Activated T-helper 1 cell treated with Interleukin-2 at 50 U/mL for 16 hours (primary cell): Measurements from ENCODE around the gene CABP4.
"Not testable (repeated sequence)": the region's sequence is repeated elsewhere in the genome, so short reads cannot be mapped to it uniquely, and the experiment has no call there.

ENCODE experiments used
- DNase-seq: peaks from one replicate; pipeline ENCODE4 v3.0.0-alpha.2; 2020; ENCODE audit warnings: low read depth

CABP4 gene

DNA sequence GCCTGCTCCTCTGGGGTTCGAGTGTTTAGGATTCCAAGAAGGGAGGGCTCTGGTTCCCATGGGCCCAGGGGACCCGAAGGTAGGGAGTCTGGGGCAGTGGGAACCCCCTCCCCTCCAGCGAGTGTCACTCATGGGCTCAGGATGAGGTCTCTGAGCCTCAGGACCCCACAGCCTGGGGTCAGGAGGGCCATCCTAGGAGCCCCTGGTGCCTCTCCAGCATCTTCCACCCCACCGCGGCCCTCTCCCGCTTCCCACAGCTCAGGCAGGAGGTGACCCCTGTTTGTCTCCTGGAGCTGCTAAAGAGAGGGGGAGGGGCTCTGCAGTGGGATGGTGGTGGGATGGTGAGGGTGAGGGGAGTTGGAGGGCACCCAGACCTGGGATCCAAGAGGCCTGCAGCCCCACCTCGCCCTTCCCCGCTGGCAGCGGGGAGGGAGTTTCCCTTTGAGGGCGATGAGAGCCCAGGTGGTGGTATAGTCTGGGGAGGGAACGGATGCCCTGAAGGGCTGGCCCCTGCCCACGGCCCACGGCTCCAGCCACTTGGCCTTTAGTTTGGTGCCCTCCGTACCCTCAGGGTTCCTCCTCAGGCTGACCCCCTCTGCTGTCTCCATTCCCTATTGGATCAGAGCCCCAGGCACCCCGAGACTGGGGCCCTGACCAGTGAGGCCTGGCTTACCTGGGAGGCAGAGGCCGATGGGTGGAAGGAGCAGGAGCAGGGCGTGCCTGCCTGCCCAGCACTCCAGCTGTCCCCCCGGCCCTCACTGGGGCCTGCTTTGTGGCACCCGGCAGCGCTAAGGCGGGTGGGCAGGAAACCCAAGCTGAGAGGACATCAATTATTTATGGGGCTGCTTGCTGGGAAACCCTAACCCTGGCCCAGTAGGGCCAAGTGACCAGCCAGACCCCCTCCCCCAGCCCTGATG lies 1.1 kb upstream of the CABP4 start:
- no peak for DNase-seq

DNA sequence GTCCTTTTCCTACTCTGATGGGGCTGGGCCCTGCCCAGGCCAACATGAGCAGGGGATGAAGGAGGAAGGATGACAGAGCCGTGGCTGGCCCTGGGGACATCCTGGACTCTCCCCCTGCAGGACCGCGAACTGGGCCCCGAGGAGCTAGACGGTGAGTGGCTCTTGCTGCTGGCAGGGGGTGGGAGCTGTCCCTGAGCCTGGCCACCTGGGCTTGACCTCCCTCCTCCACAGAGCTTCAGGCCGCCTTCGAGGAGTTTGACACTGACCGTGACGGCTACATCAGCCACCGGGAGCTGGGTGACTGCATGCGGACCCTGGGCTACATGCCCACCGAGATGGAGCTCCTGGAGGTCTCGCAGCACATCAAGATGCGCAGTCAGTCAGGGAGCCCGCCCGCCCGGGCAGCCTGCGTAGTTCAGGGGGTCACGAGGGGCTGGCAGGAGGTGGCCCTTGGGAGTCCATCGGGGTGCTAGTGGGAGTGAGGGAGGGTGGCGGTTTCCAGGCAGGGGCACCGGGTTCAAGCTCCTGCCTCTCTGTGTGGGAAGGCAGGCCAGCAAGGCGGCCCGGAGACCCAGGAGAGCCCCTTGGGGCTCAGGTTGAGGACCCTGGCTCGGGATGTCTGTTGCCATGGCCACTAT lies 1.0 kb downstream of the CABP4 start:
- DNase-seq: no peak

DNA sequence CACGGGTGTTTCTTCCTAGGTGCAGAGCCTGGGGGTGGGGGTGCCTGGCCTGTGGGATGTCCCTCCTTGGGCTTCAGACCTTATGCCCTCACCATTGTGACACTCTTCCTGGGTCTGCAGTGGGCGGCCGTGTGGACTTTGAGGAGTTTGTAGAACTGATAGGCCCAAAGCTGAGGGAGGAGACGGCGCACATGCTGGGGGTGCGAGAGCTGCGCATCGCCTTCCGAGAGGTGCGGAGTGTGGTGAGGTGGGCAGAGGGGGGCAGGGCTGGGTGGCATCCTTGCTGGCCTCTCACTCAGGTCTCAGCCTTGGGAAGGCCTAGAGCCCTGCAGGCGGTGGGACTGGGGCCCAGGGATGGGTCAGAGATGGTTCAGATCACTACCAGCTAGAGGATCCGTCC lies 2.3 kb downstream of the CABP4 start:
- no peak for DNase-seq

- no peak for DNase-seq
Observed at GRCh38 chr11:67458266-67458665, 3.1 kb downstream of the CABP4 start.

GRCh38 chr11:67463186-67463585 lies 8.0 kb downstream of the CABP4 start:
- no peak for DNase-seq

- no peak for DNase-seq
Observed at GRCh38 chr11:67463680-67464410, 8.7 kb downstream of the CABP4 start.

DNA sequence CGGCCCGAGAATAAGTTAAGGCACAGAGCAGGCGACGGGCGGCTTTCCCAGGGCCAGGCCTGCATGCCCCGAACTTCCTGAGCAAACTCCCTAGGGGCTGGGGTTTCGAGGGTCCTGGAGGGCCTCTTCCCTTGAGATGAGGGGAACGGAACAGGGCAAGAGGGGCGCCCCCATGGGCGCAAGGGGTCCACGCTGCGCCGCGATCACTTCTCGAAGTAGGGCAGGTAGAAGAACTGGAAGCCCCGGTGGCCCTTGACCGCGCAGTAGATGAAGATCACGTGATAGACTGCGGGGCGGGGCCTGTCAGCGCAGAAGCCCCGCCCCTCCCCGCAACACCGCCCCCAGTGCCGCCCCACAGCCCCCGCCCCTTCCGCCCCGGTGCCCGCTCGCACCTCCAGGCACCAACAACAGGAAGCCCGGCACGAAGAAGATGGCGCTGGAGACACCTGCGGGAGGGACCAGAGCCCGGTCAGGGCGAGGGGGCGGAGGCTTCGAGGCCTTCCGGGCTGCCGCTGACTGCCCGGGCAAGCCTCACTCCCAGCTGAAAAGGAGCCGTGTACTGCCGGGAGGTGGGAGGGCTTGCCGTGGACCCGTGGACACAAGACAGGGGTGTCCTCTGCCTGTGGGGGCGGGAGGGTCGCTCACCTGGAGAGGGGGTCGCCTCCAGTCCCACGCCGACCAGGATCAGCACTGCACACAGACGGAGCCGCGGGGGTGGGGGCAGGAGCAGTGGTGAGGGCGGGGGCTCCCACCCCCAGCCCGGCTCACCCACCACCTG lies 9.4 kb downstream of the CABP4 start:
- DNase-seq: peak; percentile 90

- no peak for DNase-seq
Observed at GRCh38 chr11:67465189-67465510, 10.0 kb downstream of the CABP4 start.

DNA sequence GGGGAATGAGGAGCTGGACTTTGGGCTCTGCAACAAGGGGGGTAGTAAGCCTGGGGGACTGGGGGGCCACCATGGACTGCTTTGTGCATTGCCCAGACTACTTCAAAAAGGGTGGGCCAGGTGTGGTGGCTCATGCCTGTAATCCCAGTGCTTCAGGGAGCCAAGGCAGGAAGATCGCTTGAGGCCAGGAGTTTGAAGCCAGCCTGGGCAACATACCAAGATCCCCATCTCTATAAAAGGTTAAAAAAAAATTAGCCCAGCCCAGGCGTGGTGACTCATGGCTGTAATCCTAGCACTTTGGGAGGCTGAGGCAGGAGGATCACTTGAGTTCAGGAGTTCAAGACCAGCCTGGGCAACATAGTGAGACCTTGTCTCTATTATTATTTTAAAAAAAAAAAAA lies 10.4 kb downstream of the CABP4 start:
- DNase-seq: not testable (repeated sequence)

DNA sequence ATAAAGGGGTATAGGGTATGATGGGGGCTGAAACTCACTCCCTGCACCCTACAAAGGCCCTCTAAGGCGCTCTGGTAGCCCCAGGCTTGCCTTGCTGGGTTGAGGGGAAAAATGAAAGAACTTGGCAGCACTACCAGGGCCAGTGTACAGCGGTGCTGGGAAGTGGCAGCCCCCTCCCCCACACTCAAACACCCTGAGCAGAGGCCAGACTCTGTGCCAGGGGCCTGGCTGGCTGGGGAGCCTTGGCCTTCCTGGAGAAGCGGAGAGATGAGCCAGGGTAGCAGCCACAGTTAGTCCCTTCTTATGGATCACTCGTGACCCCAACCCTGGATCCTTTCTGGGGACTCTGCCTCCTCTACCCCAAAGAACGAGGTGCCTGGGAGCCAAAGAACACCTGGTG lies 11.2 kb downstream of the CABP4 start:
- no peak for DNase-seq

- DNase-seq: no peak
Observed at GRCh38 chr11:67466962-67467771, 12.0 kb downstream of the CABP4 start.

DNA sequence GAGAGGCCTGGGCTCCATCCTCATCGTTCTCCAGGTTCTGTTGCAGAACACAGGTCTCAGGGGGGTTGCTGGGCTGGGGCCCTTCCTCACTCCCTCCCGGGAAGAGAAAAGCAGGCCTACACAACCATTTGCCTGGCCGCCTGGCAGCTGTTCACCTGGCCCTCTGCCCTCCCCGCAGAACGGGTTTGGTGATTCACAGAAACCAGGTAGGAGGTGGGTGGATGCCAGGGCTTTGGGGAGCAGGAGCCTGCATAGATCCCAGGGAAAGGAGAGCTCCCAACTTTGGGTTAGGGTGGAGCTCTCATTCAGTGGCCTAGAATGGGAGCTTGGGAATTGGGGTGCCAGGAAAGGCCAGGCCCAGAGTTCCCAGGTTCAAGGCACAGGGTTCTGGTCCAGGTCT lies 12.9 kb downstream of the CABP4 start:
- no peak for DNase-seq

GRCh38 chr11:67468456-67468758 lies 13.3 kb downstream of the CABP4 start:
- DNase-seq: no peak

DNA sequence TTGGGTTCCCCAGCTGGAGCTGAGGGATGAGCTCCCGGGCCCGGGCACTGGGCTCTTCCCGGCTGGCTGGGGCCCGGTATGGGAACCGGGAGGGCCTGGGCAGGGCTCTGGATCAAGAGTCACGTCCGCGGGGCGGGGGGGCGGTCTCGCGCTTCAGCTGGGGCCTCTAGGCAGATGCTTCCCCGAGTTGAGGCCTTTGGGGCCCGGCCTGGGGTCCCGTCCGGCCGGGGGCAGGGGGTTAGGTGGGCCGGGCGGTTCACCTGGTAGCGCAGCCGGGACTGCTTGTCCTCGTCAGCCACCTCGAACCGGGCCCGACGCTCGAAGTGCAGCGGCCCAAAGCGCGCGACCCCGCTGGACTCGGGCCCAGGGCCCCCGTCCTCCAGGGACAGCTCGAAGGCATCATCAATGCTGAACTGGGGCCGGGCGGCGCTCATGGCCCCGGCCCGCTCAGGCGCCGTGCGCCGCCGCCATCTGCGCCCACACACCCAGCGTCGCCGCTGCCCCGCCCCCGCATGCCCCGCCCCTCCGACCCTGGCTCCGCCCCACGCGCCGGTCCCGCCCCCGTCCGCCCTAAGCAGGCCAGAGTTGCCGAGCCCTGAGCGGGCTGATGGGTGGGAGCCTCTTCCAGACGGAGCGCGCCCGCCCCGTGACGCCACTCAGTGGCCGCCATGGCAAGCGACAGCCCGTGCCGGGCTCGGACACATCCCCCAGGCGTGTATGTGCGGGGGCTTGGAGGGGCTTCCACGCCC lies 13.8 kb downstream of the CABP4 start, which contains the start of gene TMEM134:
Gene TMEM134, minus strand, starts transcription at position 493 of the 749 bp plus-strand sequence. Its CDS starts 59 bp downstream, at position 434.
- peak; percentile 91 for DNase-seq

DNA sequence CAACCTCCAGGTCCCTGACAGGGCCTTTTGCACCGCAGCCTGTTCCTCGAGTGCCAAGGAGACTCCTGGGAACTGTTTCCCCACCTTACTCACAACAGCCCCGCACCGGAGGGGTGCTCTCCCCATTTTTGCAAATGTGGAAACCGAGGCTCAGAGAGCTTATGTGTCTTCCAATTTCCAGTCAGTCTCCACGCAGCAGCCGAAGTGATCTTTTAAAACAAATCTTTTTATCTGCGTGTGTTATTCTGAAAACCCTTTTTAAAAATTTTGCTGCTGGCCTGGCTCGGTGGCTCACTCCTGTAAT lies 14.3 kb downstream of the CABP4 start:
- DNase-seq: no peak

GRCh38 chr11:67470337-67471002 lies 15.3 kb downstream of the CABP4 start:
- DNase-seq: no peak

DNA sequence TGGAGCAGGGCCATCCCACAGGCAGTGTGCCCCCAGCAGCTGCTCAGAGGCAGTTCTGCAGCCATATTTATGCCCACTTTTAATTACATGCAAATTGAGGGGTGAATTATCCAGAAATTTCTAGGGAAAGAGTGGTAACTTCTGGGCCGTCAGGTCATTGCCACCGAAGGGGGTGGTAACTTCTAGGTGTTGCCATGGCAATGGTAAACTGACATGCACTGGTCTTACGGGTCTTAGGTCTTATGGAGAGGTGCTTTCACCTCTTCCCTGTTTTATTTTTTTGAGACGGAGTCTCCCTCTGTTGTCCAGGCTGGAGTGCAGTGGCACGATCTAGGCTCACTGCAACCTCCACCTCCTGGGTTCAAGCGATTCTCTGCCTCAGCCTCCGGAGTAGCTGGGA lies 17.7 kb downstream of the CABP4 start:
- no peak for DNase-seq

- not testable (repeated sequence) for DNase-seq
Observed at GRCh38 chr11:67476692-67477091, 21.5 kb downstream of the CABP4 start.

DNA sequence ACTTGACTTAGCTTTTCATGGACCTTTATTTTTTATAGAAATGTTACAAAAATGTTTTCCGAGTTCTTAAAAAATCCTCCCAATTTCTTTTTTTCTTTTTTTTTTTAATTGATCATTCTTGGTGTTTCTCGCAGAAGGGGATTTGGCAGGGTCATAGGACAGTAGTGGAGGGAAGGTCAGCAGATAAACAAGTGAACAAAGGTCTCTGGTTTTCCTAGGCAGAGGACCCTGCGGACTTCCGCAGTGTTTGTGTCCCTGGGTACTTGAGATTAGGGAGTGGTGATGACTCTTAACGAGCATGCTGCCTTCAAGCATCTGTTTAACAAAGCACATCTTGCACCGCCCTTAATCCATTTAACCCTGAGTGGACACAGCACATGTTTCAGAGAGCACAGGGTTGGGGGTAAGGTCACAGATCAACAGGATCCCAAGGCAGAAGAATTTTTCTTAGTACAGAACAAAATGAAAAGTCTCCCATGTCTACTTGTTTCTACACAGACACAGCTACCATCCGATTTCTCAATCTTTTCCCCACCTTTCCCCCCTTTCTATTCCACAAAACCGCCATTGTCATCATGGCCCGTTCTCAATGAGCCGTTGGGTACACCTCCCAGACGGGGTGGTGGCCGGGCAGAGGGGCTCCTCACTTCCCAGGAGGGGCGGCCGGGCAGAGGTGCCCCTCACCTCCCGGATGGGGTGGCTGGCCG lies 22.3 kb downstream of the CABP4 start:
- DNase-seq: not testable (repeated sequence)
